Fibroblast of the aortic adventitia (primary cell): Measurements from ENCODE around the gene NDFIP1. TPM values are rescaled to one million over a fixed set of nuclear protein-coding genes. Genes with fewer than 3 reads are reported as not detected.

Experiments
- DNase-seq: peaks from one replicate; pipeline ENCODE4 v3.0.0-alpha.2; 2010; ENCODE audit warnings: low read depth
- H3K4me3 ChIP-seq: 2 replicates; pipeline ENCODE4 v1.5.1; 2011; ENCODE audit warnings: low read depth, mild to moderate bottlenecking, control low read depth, low read length, moderate library complexity
- total RNA-seq: library from RNA; depleted of rRNA; stranded (reverse); fragments of >200 nt; gene quantifications from 2 replicates; pipeline ENCODE4 v1.2.3, GENCODE V29; 2012; ENCODE audit warnings: low replicate concordance
- TF ChIP-seq, protein P1 (sequence below): IDR thresholded peaks from 2 replicates; pipeline ENCODE4 v1.5.1; 2011; ENCODE audit warnings: mild to moderate bottlenecking, low read length, control low read depth, inconsistent platforms; ENCODE audit not compliant: insufficient read depth

The NDFIP1 gene
- total RNA-seq, 1 donor, result 71.4 TPM

DNA sequence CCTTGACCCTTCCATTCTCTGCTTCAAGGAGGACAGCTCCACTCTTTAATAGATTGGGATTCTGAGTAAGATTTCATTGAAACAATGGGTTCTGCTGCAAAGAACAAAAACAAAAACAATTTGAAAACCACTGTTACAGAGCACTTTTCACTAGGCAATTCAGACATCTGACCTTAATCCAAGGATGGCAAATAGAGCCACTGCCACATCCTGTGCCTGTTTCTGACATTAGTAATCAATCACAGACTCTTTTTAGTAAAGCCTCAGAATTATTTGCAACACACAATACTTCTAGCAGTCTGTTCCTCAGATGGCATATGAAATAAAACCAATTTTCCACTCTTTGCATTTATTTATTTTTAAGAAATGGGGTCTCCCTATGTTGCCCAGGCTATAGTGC lies 37.8 kb upstream of the NDFIP1 start:
- no peak for DNase-seq
- no peak overlapping the region for H3K4me3 ChIP-seq
- TF ChIP-seq, protein P1, sequence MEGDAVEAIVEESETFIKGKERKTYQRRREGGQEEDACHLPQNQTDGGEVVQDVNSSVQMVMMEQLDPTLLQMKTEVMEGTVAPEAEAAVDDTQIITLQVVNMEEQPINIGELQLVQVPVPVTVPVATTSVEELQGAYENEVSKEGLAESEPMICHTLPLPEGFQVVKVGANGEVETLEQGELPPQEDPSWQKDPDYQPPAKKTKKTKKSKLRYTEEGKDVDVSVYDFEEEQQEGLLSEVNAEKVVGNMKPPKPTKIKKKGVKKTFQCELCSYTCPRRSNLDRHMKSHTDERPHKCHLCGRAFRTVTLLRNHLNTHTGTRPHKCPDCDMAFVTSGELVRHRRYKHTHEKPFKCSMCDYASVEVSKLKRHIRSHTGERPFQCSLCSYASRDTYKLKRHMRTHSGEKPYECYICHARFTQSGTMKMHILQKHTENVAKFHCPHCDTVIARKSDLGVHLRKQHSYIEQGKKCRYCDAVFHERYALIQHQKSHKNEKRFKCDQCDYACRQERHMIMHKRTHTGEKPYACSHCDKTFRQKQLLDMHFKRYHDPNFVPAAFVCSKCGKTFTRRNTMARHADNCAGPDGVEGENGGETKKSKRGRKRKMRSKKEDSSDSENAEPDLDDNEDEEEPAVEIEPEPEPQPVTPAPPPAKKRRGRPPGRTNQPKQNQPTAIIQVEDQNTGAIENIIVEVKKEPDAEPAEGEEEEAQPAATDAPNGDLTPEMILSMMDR, result no peak

DNA sequence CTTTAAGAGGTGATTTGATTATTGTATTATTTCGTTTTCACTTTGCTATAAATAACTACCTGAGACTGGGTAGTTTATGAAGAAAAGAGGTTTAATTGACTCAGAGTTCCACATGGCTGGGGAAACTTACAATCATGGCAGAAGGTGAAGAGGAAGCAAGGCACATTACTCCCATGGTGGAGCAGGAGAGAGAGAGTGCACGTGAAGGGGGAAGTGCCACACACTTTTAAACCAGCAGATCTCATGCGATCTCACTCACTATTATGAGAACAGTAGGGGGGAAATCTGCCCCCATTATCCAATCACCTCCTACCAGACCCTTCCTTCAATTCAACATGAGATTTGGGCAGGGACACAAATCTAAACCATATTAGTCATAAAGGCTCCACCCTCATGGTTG lies 36.1 kb upstream of the NDFIP1 start:
- TF ChIP-seq, protein P1, result no peak
- no peak overlapping the region for H3K4me3 ChIP-seq
- no peak for DNase-seq

DNA sequence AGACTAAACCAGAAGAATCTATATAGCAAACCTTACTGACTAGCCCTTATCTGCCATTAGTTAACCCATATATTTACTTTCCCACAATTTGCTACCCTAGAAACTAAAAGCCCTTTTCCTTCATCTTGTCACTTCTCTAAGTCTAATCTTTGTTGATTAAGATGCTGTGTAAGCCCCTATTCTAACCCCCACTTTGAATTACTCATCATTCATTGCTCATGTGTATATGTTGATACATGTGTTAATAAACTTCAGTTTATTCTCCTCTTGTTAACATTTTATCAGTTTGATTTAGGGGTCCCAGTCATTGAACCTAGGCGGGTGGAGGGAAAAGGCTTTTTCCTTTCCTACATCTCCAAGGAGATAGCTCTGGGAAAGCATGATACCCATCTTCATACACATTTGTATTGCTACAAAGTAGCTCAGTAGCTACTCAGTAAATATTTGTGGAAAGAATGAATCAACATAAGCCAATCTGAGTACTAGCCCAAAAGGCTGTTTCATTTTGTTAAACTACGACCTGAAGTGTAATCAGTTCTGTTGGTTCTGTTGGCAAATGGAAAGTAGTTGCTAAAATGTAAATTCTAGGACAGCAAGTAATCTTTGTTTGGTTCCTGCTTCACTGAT lies 35.1 kb upstream of the NDFIP1 start:
- no peak overlapping the region for H3K4me3 ChIP-seq
- no peak for DNase-seq
- TF ChIP-seq, protein P1, result no peak

DNA sequence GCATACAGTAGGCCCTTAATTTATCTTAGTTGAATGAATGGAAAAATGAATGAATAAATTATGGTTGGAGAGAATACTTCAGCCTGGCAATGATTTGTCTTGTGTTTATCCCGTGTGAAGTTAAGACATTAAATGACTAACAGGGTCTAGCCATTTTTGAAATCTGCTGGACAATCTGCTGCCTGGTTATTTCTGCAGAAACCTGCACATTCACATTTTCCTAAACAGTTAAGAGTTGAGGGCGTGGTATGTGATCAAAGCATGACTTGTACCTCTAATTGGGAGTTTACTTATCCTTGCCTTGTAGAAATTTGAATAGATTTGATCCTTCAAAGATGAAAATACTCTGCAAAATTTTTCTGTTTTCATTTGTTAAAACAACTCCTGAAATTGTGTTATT lies 34.6 kb upstream of the NDFIP1 start:
- TF ChIP-seq, protein P1, result no peak
- no peak for DNase-seq
- H3K4me3 ChIP-seq, result no peak overlapping the region

DNA sequence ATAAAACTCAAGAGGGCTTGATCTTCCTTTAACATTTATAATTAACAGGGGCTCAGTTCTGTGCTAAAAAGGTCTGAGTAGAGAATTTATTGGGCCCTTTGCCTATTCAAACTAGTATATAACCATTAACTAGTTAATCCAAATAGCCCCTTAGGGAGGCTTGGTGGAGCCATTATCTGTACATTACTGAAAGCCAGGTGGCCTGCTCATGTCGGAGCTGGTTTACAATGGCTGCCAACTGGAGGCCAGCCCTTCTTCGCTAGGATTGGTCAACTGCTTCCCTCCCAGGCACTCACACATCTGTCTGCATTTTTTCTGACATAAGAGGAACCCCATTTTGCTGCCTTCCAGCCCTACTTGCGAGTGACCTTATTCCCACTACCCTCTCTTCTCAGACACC lies 30.4 kb upstream of the NDFIP1 start:
- TF ChIP-seq, protein P1, result no peak
- no peak for DNase-seq
- no peak overlapping the region for H3K4me3 ChIP-seq

DNA sequence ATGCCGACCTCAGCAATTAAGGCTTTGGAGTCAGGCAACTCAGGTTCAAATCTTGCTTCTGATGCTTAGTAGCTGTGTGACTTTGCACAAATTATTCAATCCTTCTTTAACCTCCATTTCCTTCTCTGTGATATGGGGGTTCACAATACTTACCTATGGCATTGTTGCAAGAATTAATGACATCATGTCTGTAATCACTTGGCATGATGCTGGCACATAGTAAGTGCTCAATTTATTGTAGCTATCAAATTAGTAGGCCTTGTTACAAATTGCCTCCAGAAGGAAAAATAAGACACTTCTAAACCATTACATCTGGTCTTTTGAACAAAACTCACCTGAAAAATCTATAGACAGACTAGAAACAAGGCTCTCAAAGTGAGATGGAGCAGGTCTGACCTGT lies 29.9 kb upstream of the NDFIP1 start:
- TF ChIP-seq, protein P1, result no peak
- DNase-seq, result no peak
- H3K4me3 ChIP-seq, result no peak overlapping the region

DNA sequence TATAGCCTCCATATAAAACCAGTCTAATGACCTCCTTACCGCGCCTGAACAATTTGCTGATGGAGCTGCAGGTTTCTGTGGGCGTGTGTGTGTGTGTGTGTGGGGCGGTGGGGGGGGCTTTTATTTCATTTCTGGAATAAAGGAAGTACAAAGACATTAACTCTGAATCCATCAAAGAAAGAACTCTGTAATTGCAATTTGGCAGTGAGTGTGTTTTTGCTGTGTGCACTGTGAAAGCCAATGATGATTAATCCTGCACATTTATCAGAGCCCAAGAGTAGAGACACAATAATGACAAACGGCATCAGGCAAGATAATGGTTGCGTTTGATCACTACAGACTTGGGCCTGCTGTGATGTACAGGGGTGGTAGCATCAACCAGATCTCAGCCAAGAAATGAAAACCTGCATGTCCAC lies 29.3 kb upstream of the NDFIP1 start:
- DNase-seq, result no peak
- TF ChIP-seq, protein P1, result no peak
- H3K4me3 ChIP-seq, result no peak overlapping the region
